Kasumi-1 (cell line): ENCODE results near the gene NRDE2.
"Not testable (repeated sequence)": the region's sequence is repeated elsewhere in the genome, so short reads cannot be mapped to it uniquely, and the experiment has no call there.

ENCODE experiments used
- DNase-seq, 2 experiments: peaks; one replicate each; lab custom pipeline; 2025; lab: John Stamatoyannopoulos, UW

NRDE2 gene

DNA sequence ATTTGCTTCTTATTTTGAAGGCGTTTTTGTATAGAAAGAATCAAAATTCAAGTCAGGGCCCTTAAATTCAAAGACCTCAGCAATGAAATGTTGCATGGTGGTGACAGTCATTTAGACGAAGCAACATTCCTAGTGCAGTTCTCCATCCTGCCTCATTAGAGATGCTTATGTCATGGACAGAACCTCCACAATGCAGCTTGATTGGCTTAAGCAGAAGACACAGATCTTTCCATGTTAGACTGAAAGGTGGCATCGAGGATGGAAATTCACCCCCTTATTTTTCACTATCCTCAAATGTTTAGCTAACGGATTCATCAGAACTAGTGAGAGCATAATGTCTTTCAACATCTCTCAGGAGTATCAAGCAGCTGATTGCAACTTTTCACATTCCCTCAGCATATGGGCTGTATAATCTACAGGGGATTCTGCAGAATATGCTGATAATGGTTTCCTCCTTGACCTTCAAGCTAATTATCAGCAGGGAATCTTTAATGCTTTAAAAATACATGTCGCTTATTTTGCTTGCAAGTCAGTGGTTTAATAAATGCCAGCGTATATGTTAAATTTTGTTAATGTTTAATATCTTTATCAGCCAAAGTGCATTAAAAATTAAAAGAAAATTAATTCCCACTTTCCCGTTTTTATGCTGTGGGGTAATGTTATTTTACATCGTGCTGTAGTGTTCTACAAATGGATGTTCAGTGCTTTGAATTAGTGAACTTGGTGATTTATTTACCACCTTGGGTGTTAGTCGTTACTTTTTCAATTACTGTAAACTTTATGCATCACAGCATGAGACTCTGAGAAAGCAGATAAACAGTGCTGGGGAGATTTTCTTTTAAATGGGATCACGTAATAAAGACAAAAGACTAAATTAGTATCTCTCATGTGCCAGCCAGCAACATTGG, 12.8 kb upstream of the NRDE2 start:
- DNase-seq: no peak

DNA sequence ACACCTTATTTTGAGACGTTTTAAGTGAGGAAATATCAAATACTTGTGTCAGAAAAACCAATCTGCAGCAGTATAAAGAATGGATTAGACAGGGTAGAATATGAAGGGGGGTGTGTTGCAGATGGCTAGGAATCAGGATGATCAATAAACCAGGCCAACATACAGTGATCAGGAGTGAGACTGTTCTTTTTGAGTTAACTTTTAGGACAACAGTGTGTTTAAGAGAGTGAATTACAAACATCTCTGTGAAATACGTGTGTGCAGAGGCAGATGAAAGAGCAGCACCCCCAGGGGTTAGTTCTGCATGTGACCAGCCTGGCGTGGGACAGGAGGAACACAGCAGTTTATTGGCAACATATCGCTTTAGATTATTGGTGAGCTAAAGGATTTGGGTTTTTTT, 10.6 kb upstream of the NRDE2 start:
- DNase-seq: no peak

DNA sequence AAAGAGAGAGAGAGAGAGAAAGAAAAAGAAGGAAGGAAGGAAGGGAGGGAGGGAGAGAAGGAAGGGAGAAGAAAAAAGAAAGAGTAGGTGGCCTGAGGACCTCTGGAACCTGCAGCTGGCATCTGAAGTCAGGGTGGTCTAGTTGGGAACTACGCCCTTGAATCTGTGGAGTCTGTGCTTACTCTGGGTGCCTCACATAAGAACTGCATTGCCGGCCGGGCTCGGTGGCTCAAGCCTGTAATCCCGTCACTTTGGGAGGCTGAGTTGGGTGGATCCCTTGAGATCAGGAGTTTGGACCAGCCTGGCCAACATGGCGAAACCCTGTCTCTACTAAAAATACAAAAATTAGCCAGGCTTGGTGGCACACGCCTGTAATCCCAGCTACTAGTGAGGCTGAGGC, 10.0 kb upstream of the NRDE2 start:
- no peak for DNase-seq

DNA sequence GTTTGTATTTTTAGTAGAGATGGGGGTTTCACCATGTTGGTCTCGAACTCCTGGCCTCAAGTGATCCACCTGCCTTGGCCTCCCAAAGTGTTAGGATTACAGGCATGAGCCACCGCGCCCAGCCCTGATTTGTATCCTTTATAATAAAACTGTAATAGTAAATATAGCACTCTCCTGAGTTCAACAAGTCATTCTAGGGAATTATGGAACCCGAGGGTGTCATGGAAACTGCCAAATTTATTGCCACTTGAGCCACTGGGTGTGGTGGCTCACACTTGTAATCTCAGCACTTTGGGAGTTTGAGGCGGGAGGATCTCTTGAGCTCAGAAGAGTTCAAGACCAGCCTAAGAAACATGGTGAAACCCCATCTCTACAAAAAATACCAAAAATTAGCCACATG, 9.5 kb upstream of the NRDE2 start:
- not testable (repeated sequence) for DNase-seq

DNA sequence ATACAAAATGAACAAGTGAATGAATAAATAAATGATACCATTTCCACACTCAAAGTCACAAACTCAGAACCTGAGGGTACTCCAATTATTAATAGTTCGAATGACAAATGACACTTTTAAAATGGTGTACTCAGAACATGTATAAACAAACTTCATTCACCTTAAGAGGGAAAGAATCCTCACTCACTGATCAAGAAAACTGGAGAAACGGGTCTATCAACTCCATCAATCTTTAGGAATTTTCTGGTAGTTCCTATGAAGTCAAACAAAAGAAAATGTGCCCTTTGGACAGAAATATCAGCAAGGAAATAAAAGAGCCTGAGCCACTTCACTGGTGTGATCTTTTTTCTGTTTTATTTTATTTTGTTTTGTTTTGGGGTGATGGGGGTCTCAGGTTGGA, 5.2 kb upstream of the NRDE2 start:
- no peak for DNase-seq

DNA sequence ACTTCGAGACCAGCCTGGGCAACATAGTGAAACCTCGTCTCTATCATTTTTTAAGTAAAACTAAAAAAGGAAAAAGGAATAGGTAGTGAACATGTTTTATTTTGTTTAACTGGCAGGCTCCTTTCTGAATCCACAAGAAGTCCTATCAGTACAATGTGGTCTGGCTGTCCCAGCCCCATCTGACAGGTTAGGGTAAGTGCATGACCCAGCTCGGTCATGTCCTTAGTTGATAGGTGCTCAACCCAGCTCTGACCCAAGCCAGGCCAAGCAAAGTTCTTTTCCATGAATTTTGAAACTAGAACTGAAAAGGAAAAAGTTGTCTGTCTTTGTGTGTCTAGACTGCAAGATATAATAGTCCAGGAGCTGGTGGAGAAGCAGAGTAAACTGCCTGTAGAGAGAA, 4.7 kb upstream of the NRDE2 start:
- no peak for DNase-seq

DNA sequence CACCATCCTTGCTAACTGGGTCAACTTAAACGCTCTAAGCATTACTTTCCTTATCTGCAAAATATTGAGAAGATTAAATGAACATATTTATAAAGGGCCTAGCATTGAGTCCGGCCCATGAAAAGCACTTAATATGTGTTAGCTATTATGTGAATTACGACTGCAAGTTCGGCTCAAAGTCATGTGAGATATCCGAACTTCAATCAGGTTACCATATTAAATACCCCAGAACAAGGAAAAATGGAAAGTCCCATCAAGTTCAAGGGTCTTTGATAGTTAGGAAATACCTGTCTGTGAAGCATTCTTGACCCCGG, 487 bp upstream of the NRDE2 start:
- DNase-seq: no peak

DNA sequence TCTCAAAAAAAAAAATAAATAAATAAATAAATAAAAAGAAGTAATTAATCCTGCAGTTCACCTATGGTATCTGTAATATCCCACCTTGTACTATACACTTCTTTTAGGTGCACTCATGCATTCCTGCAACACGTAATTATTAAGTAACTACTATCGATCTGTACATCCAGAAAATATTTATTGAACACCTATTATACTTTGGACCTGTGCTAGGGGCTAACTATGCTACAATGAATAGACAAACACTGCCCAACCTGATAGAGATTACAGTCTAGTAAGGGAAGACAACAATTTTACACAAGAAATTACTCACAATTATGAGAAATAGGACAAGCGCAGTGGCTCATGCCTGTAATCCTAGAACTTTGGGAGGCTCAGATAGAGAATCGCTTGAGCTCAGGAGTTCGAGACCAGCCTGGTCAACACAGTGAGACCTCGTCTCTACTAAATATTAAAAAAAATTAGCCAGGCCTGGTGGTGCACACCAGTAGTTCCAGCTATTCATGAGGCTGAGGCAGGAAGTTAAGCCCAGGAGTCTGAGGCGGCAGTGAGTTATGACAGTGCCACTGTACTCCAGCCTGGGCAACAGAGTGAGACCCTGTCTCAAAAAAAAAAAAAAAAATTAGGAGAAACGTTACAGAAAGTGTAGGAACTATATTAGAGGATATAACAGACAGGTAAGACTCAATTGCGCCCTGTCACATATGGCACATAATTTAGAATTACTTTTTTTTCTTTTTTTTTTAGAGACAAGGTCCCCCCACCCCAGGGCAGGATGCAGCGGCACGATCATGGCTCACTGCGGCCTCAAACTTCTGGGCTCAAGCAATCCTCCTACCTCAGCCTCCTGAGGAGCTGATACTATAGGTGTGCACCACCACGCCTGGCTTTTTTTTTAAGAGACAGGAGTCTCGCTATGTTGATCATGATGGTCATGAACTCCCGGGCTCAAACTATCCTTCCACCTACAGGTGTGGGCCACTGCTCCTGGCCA, 1.2 kb downstream of the NRDE2 start:
- no peak for DNase-seq

DNA sequence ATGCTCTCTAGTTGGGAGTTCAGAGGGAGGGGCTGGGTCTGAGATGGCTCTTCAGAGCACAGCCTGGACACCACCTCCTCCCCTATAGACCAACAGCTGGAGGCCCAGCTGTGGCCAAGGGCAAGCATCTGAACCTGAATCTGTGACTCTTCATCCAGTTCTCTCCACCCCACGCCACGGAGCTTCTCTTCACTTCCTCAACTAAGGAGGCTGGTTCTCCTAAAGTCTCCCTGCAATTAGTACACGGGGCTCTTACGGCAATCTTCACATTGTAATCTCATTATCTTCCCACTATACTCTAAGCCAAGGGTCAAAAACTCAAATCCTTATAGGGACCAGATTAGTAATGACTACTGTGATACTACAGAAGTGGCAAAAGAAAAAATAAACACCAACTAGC, 9.8 kb downstream of the NRDE2 start:
- DNase-seq: no peak

DNA sequence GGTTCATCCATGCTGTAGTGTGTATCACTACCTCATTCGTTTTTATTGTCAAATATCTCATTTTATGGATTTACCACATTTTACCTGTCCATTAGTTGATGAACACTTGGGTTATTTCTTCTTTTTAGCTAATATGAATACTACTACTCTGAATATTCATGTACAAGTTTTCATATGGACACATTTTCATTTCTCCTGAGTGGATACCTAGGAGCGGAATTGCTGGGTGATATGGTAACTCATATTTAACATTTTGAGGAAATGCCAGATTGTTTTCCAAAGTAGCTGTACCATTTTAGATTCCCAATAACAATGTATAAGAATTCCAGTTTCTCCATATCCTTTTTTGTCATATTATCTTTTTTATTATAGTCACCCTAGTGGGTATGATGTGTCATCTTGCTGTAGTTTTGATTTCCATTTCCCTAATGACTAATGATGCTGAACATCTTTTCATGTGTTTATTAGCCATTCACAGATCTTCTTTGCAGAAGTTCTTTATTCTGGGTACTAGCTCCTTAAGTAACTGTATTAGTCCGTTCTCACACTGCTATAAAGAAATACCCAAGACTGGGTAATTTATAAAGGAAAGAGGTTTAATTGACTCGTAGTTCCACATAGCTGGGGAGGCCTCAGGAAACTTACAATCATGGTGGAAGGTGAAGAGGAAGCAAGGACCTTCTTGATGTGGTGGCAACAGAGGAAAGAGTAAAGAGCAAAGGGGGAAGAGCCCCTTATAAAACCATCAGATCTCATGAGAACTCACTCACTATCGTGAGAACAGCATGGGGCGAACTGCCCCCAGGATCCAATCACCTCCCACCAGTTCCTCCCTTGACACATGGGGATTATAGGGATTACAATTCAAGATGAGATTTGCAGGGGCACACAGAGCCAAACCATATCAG, 11.9 kb downstream of the NRDE2 start:
- DNase-seq: no peak

DNA sequence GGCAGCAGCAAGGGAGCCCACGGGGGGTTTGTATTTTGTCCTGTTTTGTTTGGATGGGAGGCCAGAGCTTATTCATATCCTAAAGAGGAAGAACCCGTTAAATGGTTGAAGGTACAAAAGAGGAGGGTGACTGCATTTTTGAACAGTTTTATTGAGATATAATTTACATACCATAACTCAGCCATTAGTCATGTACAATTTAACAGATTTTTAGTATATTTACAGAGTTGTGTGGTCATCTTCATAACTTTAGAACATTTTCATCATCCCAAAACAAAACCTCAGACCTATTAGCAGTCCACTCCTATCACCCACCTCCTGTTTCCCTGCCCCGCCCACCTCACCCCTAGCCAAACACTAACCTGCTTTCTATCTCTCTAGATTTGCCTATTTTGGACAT, 12.6 kb downstream of the NRDE2 start:
- no peak for DNase-seq

DNA sequence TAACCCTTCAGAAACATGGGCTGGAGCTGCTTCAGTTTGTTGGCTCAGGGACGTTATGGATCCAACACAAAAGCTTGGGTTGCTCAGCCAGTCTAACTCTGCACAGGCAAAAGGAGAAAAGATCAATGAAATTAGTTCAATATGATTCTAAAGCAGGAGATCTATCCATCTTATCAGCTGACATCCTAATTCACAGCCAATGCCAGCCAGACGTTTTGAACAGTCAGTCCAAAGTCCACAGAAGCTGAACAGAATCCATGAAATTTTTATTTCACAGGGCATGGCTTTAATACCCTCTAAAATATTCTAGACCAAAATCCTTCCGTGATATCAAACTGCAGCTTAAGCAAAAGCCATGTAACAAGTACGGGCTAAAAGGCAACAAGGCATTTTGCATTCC, 13.7 kb downstream of the NRDE2 start:
- no peak for DNase-seq

DNA sequence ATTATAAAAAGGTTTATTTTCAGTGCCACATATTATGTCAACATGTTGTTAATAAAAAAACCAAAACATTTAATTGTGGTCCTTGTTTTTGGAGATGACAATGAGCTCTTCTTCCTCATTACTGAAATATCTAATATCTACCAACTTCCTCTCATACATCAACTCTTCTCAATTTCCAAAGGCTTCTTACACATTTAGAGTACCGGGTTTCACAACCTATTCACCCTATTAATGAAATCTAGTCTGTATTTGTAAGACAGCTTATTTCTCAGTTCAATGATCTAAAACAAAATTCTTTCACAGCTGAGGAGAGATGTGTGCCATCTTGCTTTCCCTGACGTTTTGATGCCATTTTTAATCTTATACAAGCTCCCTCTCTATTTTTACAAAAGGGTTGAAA, 14.5 kb downstream of the NRDE2 start:
- no peak for DNase-seq

DNA sequence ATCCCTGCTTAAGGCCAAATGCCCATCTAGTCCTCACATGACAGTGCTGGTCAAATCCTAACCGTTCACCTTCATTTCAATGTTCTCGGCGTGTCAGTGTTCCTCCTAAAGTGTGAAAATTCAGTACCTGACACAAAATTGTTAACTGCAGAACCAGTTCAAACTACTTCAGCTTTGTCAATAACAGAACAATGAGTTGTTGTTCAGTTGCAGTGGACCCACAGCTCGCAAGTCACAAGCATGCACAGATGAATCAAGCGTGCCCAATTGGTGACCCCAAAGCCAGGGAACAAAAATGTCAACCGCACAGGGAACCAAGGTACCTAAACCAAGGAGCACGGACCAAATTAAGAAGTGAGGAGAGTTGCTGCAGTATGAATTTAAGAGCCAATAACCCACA, 23.2 kb downstream of the NRDE2 start:
- DNase-seq: no peak

DNA sequence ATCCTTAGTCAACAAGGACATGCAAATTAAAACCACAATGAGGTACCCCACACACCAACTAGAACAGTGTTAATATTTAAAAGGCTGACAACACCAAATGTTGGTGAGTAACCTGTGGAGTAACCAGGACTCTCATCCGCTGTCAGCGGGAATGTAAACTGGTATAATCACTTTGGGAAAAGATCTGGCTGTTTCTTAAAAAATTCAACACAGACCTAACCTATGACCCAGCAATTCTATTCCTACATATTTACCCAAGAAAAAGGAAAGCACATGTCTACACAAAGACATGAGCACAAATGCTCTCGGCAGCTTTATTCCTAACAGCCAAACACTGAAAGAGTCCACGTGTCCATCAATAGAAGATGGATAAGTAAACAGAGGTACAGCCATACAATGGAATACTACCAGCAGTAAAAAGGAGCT, 26.6 kb downstream of the NRDE2 start:
- no peak for DNase-seq

DNA sequence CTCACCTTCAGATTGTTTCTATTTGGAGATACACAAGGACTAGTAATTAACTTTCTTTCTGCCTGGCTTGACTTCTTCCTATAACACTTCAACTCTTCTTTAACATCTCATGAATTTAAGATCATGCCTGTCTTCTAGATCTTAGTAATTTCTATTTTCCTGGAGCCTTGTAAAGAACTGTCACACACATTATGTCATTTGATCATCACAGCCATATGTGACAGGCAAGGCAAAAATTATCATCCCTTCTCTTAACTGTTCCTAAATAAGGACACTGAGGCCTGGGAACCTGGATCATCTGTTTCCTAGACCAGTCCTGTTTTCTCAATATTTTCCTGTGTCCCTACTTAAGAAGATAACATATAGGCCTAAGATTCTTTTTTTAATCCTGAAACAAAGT, 27.2 kb downstream of the NRDE2 start:
- DNase-seq: no peak

DNA sequence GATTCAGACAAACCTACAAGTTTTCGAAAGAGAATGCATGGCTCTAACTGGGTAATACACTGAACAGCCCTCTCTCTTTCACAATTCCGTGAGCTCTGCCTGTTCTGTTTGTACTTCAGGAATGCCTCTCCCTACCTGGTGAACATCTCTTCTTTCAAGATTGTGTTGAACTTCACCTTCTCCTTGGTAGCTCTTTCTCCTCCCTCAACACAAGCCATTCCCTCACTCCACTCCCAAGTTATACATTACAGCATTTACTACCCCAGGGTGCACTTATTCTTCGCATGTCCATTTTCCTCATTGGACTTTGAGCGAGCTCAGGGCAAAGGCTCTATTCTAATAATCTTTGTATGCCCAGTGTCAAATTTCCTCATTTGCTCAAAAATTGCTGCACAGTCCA, 28.3 kb downstream of the NRDE2 start:
- DNase-seq: no peak

DNA sequence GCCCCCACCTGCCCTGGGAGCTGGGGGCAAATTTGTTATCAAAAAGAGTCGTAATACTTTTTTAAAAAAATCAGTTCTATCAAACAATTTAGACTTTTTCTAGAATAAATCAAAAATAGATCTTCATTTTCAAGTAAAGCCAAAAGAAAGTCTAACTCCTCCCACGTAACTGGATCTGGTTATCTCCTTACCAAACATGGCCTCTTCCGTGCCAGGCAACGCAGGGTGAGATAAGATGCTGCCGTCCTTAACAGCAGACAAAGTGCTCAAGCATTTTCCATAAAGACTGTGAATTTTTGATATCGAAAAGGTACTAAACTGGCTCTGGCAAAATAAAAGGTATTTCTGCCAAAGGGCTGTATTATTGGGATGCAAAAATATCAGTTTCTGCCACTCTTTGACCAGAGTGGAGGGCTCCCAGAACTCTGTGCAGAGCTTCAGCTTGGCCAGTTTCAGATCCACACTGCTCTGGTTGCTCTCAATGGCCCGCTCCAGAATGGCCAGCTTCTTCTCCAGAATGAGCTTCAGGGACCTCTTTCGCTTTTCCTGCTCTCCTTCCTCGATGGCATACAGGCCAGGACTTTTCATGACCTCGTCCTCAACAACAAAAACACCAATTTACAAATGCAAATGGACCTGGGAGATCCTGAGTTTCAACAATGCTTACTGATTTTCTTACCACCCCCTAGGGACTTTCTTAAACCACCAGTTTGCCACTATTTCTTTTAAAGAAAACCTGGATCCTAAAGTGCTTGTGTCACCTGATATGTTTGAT, 29.0 kb downstream of the NRDE2 start:
- DNase-seq: no peak

DNA sequence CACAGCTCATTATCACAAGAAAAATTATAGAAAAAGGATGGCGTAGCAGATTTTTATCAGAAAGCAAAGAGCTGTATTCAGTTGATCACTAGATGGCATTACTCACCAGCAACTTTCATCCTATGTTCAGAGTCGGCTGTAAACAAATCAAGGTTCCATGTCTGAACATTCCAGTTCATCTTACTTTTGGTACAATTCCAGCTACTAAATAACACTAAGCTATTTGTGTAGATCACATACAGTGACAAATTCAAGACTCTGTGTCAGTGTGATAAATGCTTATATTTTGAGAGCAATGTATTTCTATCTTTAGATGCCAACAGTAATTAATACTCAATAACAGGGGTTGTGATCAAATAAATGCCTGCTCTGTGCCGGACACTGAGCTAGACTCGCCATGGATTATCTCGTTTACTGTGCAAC, 30.1 kb downstream of the NRDE2 start:
- DNase-seq: peak; percentile 29 to 49

DNA sequence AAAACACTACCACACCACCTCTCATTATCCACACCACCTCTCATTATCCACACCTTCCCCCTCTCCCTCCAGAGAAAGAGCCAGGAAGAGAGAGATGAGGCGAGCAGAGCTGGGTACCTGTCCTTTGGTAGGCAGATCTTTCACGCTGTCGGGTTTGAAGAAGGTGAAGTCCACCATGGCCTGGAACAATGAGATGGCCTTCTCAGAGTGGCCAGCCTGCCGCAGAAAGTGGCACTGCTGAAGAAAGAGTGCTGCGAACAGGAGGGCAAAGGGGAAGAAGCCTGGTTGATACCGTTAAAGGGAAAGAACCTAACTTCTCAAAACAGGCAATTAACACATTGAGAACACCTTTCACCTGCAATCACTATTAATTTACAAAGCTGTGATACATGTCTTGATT, 30.6 kb downstream of the NRDE2 start:
- no peak for DNase-seq

DNA sequence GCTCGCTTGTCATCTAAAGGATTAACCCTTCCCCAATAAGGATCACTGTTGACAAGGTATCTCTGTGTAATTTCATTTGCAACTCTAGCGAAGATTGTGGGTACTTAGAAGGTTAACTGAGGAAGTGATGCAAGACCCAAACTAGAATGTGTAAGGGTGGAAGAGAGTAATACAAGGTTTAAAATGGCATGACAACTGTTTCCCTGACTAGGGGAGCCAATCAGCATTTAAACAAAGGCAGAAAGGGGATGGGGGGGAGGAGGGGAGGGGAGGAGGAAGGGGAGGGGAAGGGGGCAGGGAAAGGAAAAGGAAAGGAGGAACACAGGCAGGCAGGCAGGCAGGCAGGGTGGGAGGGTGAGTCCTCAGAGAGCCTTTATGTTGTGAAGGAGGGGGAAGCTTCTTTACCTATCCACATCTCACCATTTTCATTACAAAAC, 31.1 kb downstream of the NRDE2 start:
- peak; percentile 56 to 67 for DNase-seq
